Kidney epithelial cell (primary cell): Measurements from ENCODE around the gene GBP2. TPM values are rescaled to one million over a fixed set of nuclear protein-coding genes. Genes with fewer than 3 reads are reported as not detected.
A peak's percentile ranks its signal among the peaks of the same experiment; 100 is the strongest.
"Not testable (repeated sequence)": the region's sequence is repeated elsewhere in the genome, so short reads cannot be mapped to it uniquely, and the experiment has no call there.

Experiments
- DNase-seq: peaks from one replicate; pipeline ENCODE4 v3.0.0-alpha.2; 2010; ENCODE audit warnings: low read depth
- H3K27me3 ChIP-seq: 2 replicates; pipeline ENCODE4 v1.6.0; 2011; ENCODE audit warnings: low read length; ENCODE audit not compliant: control insufficient read depth, insufficient read depth
- H3K36me3 ChIP-seq: 2 replicates; pipeline ENCODE4 v1.5.1; 2011; ENCODE audit warnings: low read length; ENCODE audit not compliant: control insufficient read depth, insufficient read depth
- H3K4me3 ChIP-seq: 2 replicates; pipeline ENCODE4 v1.5.1; 2011; ENCODE audit warnings: low read depth, mild to moderate bottlenecking, control low read depth, low read length
- CTCF ChIP-seq: IDR thresholded peaks from 2 replicates; pipeline ENCODE4 v1.5.1; 2011; ENCODE audit warnings: mild to moderate bottlenecking, moderate library complexity, low read length, control low read depth, inconsistent platforms; ENCODE audit not compliant: insufficient read depth, poor library complexity, severe bottlenecking
- total RNA-seq: library from RNA; depleted of rRNA; stranded (reverse); fragments of >200 nt; gene quantifications from 2 replicates; pipeline ENCODE4 v1.2.3, GENCODE V29; 2015

The GBP2 gene
- total RNA-seq, 1 donor from 2014 or later, result 2.2 TPM

DNA sequence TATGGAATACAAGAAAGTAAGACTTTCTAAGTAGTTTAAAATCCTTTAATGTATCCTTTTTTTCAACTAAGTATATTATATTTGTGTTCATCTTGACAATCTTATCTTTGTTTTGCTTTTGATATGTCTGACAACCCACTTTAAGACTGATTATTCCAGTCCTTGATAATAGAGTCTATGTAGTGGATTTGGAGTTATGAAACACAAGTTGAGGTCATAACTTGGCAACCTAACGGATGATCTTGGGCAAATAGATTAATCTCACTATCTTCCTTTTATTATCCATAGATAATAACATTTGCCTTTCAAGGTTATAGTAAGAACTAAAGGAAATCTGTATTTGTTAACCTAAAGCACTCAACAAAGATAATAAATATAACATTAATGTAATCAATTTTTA lies 4.8 kb upstream of the GBP2 start:
- TF ChIP-seq CTCF, result no peak
- DNase-seq, result no peak
- no peak overlapping the region for H3K4me3 ChIP-seq
- no peaks in the 10 kb centered on the region for H3K27me3 ChIP-seq
- H3K36me3 ChIP-seq, result no peaks in the 10 kb centered on the region

GRCh38 chr1:89129911-89130310 lies 4.0 kb upstream of the GBP2 start:
- Histone ChIP-seq H3K27me3 (no peaks in the 10 kb centered on the region), H3K36me3 (no peaks in the 10 kb centered on the region), H3K4me3 (no peak overlapping the region)
- TF ChIP-seq CTCF, result no peak
- no peak for DNase-seq

GRCh38 chr1:89128003-89128458 lies 2.1 kb upstream of the GBP2 start:
- H3K4me3 ChIP-seq, DNase-seq, H3K27me3 ChIP-seq, H3K36me3 ChIP-seq: not testable (repeated sequence)

GRCh38 chr1:89126602-89127565 lies 970 bp upstream of the GBP2 start:
- H3K27me3 ChIP-seq, H3K36me3 ChIP-seq, DNase-seq, H3K4me3 ChIP-seq: not testable (repeated sequence)

GRCh38 chr1:89125240-89125912 lies 538 bp downstream of the GBP2 start:
- DNase-seq, result no peak
- peak overlapping the region; percentile 2 for H3K4me3 ChIP-seq

DNA sequence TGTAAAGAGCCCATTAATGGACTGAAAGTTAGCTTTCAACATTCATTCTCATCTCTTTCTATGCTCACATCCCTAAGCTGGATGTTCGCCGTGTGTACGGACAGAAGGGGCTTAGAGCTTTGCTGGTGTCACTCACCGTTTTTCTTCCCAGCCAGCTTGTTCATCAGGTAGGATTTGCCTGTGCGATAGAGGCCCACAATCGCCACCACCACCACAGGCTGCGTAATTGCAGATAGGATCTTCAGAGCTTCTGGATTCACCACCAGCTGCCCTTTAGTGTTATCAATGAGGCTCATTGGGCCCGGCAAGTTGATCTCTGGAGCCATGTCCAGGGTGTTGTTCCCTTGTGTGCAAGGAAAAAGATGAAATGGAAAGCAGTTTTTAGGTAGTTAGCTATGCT lies 4.3 kb downstream of the GBP2 start:
- Histone ChIP-seq H3K4me3 (no peak overlapping the region), H3K36me3 (no peaks in the 10 kb centered on the region), H3K27me3 (no peaks in the 10 kb centered on the region)
- DNase-seq, result no peak
- no peak for TF ChIP-seq CTCF

More at GRCh38 chr1:89125240-89125912, 538 bp downstream of the GBP2 start:
- TF ChIP-seq CTCF, result no peak
- no peaks in the 10 kb centered on the region for H3K27me3 ChIP-seq
- no peaks in the 10 kb centered on the region for H3K36me3 ChIP-seq
